ENCODE data around the gene CHD2. TPM values are rescaled to one million over a fixed set of nuclear protein-coding genes. Genes with fewer than 3 reads are reported as not detected.
"Not testable (repeated sequence)": the region's sequence is repeated elsewhere in the genome, so short reads cannot be mapped to it uniquely, and the experiment has no call there.

Gene CHD2
- total and polyA plus RNA-seq, 10 of the 15 experiments (the other 5 are each of a cell fraction or from before 2014, with no cell fraction given), result 38.1 to 94.7 (median 63.3) TPM

- intact Hi-C loops (cut with micrococcal nuclease; ENCODE audit: unreplicated experiment); H3K27me3 ChIP-seq (replicated peaks in 1 of 2; ENCODE audit: control insufficient read depth in 2 of 2, insufficient read depth in 2 of 2, low read length in 1 of 2); FAIRE-seq; H3K4me1 ChIP-seq (ENCODE audit: control insufficient read depth, insufficient read depth, low read length); H3K27ac ChIP-seq (ENCODE audit: control insufficient read depth, insufficient read depth); CTCF ChIA-PET; RAD21 ChIA-PET (ENCODE audit: unreplicated experiment); H3K9me3 ChIP-seq (replicated peaks; ENCODE audit: control insufficient read depth, insufficient read depth, low read length); H2AFZ ChIP-seq (ENCODE audit: control insufficient read depth, low read depth, low read length); H3K36me3 ChIP-seq (ENCODE audit: control insufficient read depth in 2 of 2, insufficient read depth in 2 of 2, low read length in 1 of 2); POLR2A ChIA-PET; in situ Hi-C loops (cut with MboI); H3K4me2 ChIP-seq (ENCODE audit: control insufficient read depth, insufficient read depth); BruUV-seq (replicated peaks); DNase-seq (ENCODE audit: low read depth, low spot score); H4K20me1 ChIP-seq (ENCODE audit: control insufficient read depth, insufficient read depth); SMC1A ChIA-PET (ENCODE audit: uncharacterized antibody, unreplicated experiment); H3K79me2 ChIP-seq (ENCODE audit: control insufficient read depth, insufficient read depth, low read length); H3K4me3 ChIP-seq; ATAC-seq; H3K9ac ChIP-seq (ENCODE audit: control insufficient read depth, insufficient read depth, low read length): not testable (repeated sequence)
- 25% methylated on average over 11 of the region's 13 CpGs for WGBS (ENCODE audit: insufficient coverage, insufficient replicate concordance, low lambda C conversion rate, missing lambda C conversion rate)
Measured at GRCh38 chr15:93062628-93063261, 162.6 kb downstream of the CHD2 start.

- RAD21 ChIA-PET (ENCODE audit: unreplicated experiment), result no interaction called here
- WGBS (ENCODE audit: insufficient coverage, insufficient replicate concordance, low lambda C conversion rate, missing lambda C conversion rate), result 33% methylated on average over 8 of the region's 8 CpGs
- no peak overlapping the region for H3K9ac ChIP-seq (ENCODE audit: control insufficient read depth, insufficient read depth, low read length)
- SMC1A ChIA-PET (ENCODE audit: uncharacterized antibody, unreplicated experiment), result no interaction called here
- DNase-seq (ENCODE audit: low read depth, low spot score) (no peak), ATAC-seq (no peak), FAIRE-seq (no peak)
- no peak overlapping the region for H3K4me3 ChIP-seq
- intact Hi-C loops (cut with micrococcal nuclease; ENCODE audit: unreplicated experiment), result no loop called here
- no peak overlapping the region for H3K4me2 ChIP-seq (ENCODE audit: control insufficient read depth, insufficient read depth)
- H3K4me1 ChIP-seq (ENCODE audit: control insufficient read depth, insufficient read depth, low read length), result no peaks in the 10 kb centered on the region
- in situ Hi-C loops (cut with MboI), result no loop called here
- no peaks in the 10 kb centered on the region for H3K36me3 ChIP-seq (ENCODE audit: control insufficient read depth in 2 of 2, insufficient read depth in 2 of 2, low read length in 1 of 2)
- no TSS peak for BruUV-seq (replicated peaks)
- no peak overlapping the region for H2AFZ ChIP-seq (ENCODE audit: control insufficient read depth, low read depth, low read length)
- no peaks in the 10 kb centered on the region for H3K9me3 ChIP-seq (replicated peaks; ENCODE audit: control insufficient read depth, insufficient read depth, low read length)
- CTCF ChIA-PET, result no interaction called here
- no peaks in the 10 kb centered on the region for H3K79me2 ChIP-seq (ENCODE audit: control insufficient read depth, insufficient read depth, low read length)
- peaks cover 0 to 3% of the 10 kb centered on the region in 2 experiments; a peak in 2 of 4 replicates for H3K27me3 ChIP-seq (replicated peaks in 1 of 2; ENCODE audit: control insufficient read depth in 2 of 2, insufficient read depth in 2 of 2, low read length in 1 of 2)
- no peaks in the 10 kb centered on the region for H4K20me1 ChIP-seq (ENCODE audit: control insufficient read depth, insufficient read depth)
- POLR2A ChIA-PET, result no interaction called here
- no peak overlapping the region for H3K27ac ChIP-seq (ENCODE audit: control insufficient read depth, insufficient read depth)
- no peak for TF ChIP-seq NR2C2 (IDR thresholded peaks at IDR 0.05; ENCODE audit: borderline replicate concordance, control insufficient read depth, insufficient read length, low read depth)
- no peak for TF ChIP-seq STAT3 (IDR thresholded peaks at IDR 0.05; ENCODE audit: low read depth, low read length)
- TF ChIP-seq, protein P1, sequence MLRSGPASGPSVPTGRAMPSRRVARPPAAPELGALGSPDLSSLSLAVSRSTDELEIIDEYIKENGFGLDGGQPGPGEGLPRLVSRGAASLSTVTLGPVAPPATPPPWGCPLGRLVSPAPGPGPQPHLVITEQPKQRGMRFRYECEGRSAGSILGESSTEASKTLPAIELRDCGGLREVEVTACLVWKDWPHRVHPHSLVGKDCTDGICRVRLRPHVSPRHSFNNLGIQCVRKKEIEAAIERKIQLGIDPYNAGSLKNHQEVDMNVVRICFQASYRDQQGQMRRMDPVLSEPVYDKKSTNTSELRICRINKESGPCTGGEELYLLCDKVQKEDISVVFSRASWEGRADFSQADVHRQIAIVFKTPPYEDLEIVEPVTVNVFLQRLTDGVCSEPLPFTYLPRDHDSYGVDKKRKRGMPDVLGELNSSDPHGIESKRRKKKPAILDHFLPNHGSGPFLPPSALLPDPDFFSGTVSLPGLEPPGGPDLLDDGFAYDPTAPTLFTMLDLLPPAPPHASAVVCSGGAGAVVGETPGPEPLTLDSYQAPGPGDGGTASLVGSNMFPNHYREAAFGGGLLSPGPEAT (IDR thresholded peaks at IDR 0.05; ENCODE audit: low read depth), result no peak
- TF ChIP-seq SRF (IDR thresholded peaks at IDR 0.05; ENCODE audit: low read depth in 2 of 2, low read length in 2 of 2), result no peak
- TF ChIP-seq FOS (IDR thresholded peaks at IDR 0.05; ENCODE audit: borderline replicate concordance, extremely low read depth, insufficient read length), result no peak
- TF ChIP-seq RAD21 (IDR thresholded peaks at IDR 0.05; ENCODE audit: insufficient read depth, low read depth, low read length), result no peak
- no peak for TF ChIP-seq ZNF687 (IDR thresholded peaks at IDR 0.05)
- TF ChIP-seq FOXK2 (IDR thresholded peaks at IDR 0.05), result no peak
- no peak for TF ChIP-seq IRF5 (IDR thresholded peaks at IDR 0.05; ENCODE audit: borderline replicate concordance)
- TF ChIP-seq STAT1 (conservative IDR thresholded peaks at IDR 0.05), result no peak
Measured at GRCh38 chr15:93063262-93063671, 163.1 kb downstream of the CHD2 start.

All from GM12878 (cell line).